CD14-positive monocyte (primary cell): ENCODE data around the gene SPEM1. TPM values are rescaled to one million over a fixed set of nuclear protein-coding genes. Genes with fewer than 3 reads are reported as not detected.

ENCODE experiments used
- DNase-seq, 3 donors: peaks; one replicate each; pipeline ENCODE4 v3.0.0-alpha.2; 2011 to 2022
- H2AFZ ChIP-seq: 2 replicates; pipeline ENCODE4 v1.6.0; 2012; ENCODE audit warnings: mild to moderate bottlenecking, low read depth, low read length, inconsistent platforms; ENCODE audit not compliant: insufficient read depth, poor library complexity, severe bottlenecking
- H3K27ac ChIP-seq, 2 donors: 1 replicate in 1 of 2; 2 replicates in 1 of 2; pipeline ENCODE4 v1.5.1; 2012 to 2013; ENCODE audit warnings: low read length in 2 of 2, control low read depth in 1 of 2, inconsistent platforms in 1 of 2, low read depth in 1 of 2, mild to moderate bottlenecking in 1 of 2
- H3K27me3 ChIP-seq, 2 donors: one replicate each; pipeline versions ENCODE4 v1.6.0 to v1.6.1; 2011 to 2013; ENCODE audit warnings: low read length in 2 of 2; ENCODE audit not compliant: control insufficient read depth in 2 of 2, insufficient read depth in 2 of 2
- H3K36me3 ChIP-seq, 2 donors: replicated peaks in 1 of 2; 1 replicate in 1 of 2; 2 replicates in 1 of 2; pipeline versions ENCODE4 v1.5.1 to v1.6.1; 2012 to 2013; ENCODE audit warnings: low read length in 2 of 2, control low read depth in 1 of 2, inconsistent platforms in 1 of 2, mild to moderate bottlenecking in 1 of 2; ENCODE audit not compliant: insufficient read depth in 2 of 2, control insufficient read depth in 1 of 2
- H3K4me1 ChIP-seq, 2 donors: 1 replicate in 1 of 2; 2 replicates in 1 of 2; pipeline versions ENCODE4 v1.5.1 to v1.6.1; 2012 to 2013; ENCODE audit warnings: low read length in 2 of 2, control low read depth in 1 of 2, inconsistent platforms in 1 of 2, mild to moderate bottlenecking in 1 of 2, moderate library complexity in 1 of 2; ENCODE audit not compliant: insufficient read depth in 2 of 2, control insufficient read depth in 1 of 2
- H3K4me2 ChIP-seq: replicated peaks from 2 replicates; pipeline ENCODE3; 2012; ENCODE audit warnings: low read length, moderate library complexity, mild to moderate bottlenecking; ENCODE audit not compliant: poor library complexity, severe bottlenecking; ENCODE audit errors: extremely low read depth
- H3K4me3 ChIP-seq, 3 experiments: fragments of 200-600 bp in 1 of 3; sonication (generic) in 1 of 3; replicated peaks in 1 of 3; 1 replicate in 2 of 3; 2 replicates in 1 of 3; pipeline ENCODE4 v1.5.1; 2011 to 2013; ENCODE audit warnings: low read length in 3 of 3, mild to moderate bottlenecking in 3 of 3, control low read depth in 2 of 3, low read depth in 2 of 3, inconsistent platforms in 1 of 3, moderate library complexity in 1 of 3
- H3K79me2 ChIP-seq: 2 replicates; pipeline ENCODE4 v1.6.0; 2012; ENCODE audit warnings: mild to moderate bottlenecking, control low read depth, inconsistent platforms, low read length, moderate library complexity; ENCODE audit not compliant: insufficient read depth
- H3K9ac ChIP-seq: 2 replicates; pipeline ENCODE4 v1.6.0; 2017; ENCODE audit warnings: low read length, mild to moderate bottlenecking; ENCODE audit not compliant: insufficient read depth, poor library complexity, severe bottlenecking
- H3K9me3 ChIP-seq, 2 donors: replicated peaks in 1 of 2; 1 replicate in 1 of 2; 2 replicates in 1 of 2; pipeline versions ENCODE4 v1.5.1 to v1.6.1; 2012 to 2013; ENCODE audit warnings: low read length in 2 of 2, control low read depth in 1 of 2; ENCODE audit not compliant: control insufficient read depth in 1 of 2, insufficient read depth in 1 of 2
- H4K20me1 ChIP-seq: 2 replicates; pipeline ENCODE4 v1.6.0; 2012; ENCODE audit warnings: mild to moderate bottlenecking, low read length, control low read depth, moderate library complexity; ENCODE audit not compliant: insufficient read depth
- H3K27ac Mint-ChIP-seq, 7 donors: one replicate each; pipeline ENCODE4 v1.8.0; 2020; ENCODE audit warnings: mild to moderate bottlenecking in 7 of 7, mixed read lengths in 7 of 7, moderate library complexity in 6 of 7, inconsistent platforms in 2 of 7
- H3K27me3 Mint-ChIP-seq, 3 donors: one replicate each; pipeline ENCODE4 v1.8.0; 2021 to 2022; ENCODE audit warnings: low read depth in 3 of 3, mild to moderate bottlenecking in 3 of 3, mixed read lengths in 3 of 3, moderate library complexity in 3 of 3, inconsistent platforms in 1 of 3
- H3K36me3 Mint-ChIP-seq, 2 donors: one replicate each; pipeline ENCODE4 v1.8.0; 2020; ENCODE audit warnings: mixed read lengths in 2 of 2, inconsistent platforms in 1 of 2, mild to moderate bottlenecking in 1 of 2
- H3K4me1 Mint-ChIP-seq: one replicate; pipeline ENCODE4 v1.8.0; 2020; ENCODE audit warnings: mild to moderate bottlenecking, mixed read lengths
- H3K4me3 Mint-ChIP-seq, 2 donors: one replicate each; pipeline ENCODE4 v1.8.0; 2020; ENCODE audit warnings: mild to moderate bottlenecking in 2 of 2, mixed read lengths in 2 of 2, moderate library complexity in 1 of 2
- H3K9me3 Mint-ChIP-seq, 7 donors: one replicate each; pipeline ENCODE4 v1.8.0; 2020 to 2022; ENCODE audit warnings: mixed read lengths in 7 of 7, mild to moderate bottlenecking in 6 of 7, moderate library complexity in 6 of 7, inconsistent platforms in 2 of 7
- WGBS: methylation state at CpG from one replicate; pipeline ENCODE4 v1.1.5; 2013; ENCODE audit warnings: missing lambda C conversion rate; ENCODE audit not compliant: insufficient coverage; 5-methylcytosine and 5-hydroxymethylcytosine counted together
- intact Hi-C, 2 donors: fragments of 100-400 bp; cut with micrococcal nuclease; formaldehyde crosslinking; loops; one replicate each; pipeline versions ENCODE4 v1.15.0 to v1.15.1; 2023
- polyA plus RNA-seq, 3 donors: library from polyadenylated mRNA; depleted of rRNA in 1 of 3; unstranded in 2 of 3; stranded (reverse) in 1 of 3; fragments of 300-500 nt in 2 of 3; fragments of >200 nt in 1 of 3; fragmentation: Illumina TruSeq in 2 of 3; gene quantifications; 1 replicate in 2 of 3; 2 replicates in 1 of 3; pipeline ENCODE4 v1.2.3, GENCODE V29; 2012 to 2021
- TF ChIP-seq, protein P1 (sequence below): fragments of 200-600 bp; IDR thresholded peaks from one replicate; pipeline ENCODE4 v1.8.0; 2022; ENCODE audit warnings: antibody characterized with exemption, mild to moderate bottlenecking

SPEM1 gene
- polyA plus RNA-seq, 3 donors: not detected

DNA sequence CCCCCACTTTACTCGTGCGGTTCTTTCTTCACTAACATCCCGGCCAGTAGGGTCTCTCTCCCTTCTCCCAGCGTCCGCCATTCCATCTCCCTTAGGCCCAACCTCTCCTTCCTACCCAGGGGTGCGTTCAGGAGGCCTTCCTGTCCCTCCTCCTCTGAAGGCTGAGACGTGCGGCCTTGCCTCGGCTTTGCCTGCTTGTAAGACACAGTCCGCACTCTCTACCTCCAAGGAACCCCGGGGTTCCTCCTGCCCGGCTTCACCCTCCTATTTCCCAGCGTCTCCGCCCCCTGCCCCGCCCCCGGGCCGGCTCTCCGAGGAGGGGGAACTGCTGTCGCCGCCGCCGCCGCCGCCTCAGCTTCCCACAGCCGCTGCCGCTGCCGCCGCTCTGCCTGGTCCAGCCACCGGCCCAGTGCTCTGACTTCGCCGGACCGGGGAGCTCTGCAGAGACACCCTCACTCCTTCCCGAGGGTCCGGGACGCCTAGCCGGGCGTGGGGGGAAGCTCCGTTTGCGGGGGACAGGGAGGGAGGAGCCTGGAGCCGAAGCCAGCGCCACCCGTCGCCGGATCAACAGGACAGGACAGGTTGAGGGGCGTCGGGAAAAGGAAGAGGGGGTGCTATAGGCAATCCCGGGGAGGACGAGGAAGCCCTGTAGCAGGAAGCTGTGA, 18.0 kb downstream of the SPEM1 start:
- WGBS: 6% methylated on average over 45 of the region's 48 CpGs
- peaks cover 0 to 18% of the 10 kb centered on the region in 2 donors for H3K9me3 ChIP-seq
- H3K4me1 ChIP-seq: peaks cover 54 to 58% of the 10 kb centered on the region in 2 donors
- no peak overlapping the region for H3K27ac ChIP-seq
- H3K79me2 ChIP-seq: peaks cover 8% of the 10 kb centered on the region
- peaks cover 10 to 17% of the 10 kb centered on the region in 2 donors for H3K36me3 Mint-ChIP-seq
- peaks cover 51% of the 10 kb centered on the region for H3K4me1 Mint-ChIP-seq
- TF ChIP-seq, protein P1, sequence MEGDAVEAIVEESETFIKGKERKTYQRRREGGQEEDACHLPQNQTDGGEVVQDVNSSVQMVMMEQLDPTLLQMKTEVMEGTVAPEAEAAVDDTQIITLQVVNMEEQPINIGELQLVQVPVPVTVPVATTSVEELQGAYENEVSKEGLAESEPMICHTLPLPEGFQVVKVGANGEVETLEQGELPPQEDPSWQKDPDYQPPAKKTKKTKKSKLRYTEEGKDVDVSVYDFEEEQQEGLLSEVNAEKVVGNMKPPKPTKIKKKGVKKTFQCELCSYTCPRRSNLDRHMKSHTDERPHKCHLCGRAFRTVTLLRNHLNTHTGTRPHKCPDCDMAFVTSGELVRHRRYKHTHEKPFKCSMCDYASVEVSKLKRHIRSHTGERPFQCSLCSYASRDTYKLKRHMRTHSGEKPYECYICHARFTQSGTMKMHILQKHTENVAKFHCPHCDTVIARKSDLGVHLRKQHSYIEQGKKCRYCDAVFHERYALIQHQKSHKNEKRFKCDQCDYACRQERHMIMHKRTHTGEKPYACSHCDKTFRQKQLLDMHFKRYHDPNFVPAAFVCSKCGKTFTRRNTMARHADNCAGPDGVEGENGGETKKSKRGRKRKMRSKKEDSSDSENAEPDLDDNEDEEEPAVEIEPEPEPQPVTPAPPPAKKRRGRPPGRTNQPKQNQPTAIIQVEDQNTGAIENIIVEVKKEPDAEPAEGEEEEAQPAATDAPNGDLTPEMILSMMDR: no peak
- H3K4me2 ChIP-seq: peak overlapping the region; percentile 99
- peaks cover 0 to 17% (median 8%) of the 10 kb centered on the region in 7 donors for H3K9me3 Mint-ChIP-seq
- H4K20me1 ChIP-seq: peaks cover 29% of the 10 kb centered on the region
- no peaks in the 10 kb centered on the region for H3K36me3 ChIP-seq
- peak; percentile 65 to 75 (median 75) for DNase-seq
- peak overlapping the region; percentile 75 for H2AFZ ChIP-seq
- H3K27me3 ChIP-seq: peaks cover 23 to 47% of the 10 kb centered on the region in 2 donors
- intact Hi-C loops: loop anchor here (2.0 to 10.0 kb wide), 5 partner anchors 47 to 247 kb away; partner anchors contain the start of genes SENP3 (in 2 of the 2), MPDU1 (in 1 of the 2), POLR2A (in 1 of the 2) and TP53 (in 1 of the 2)
- peak overlapping the region in 4 of 7 donors; percentile 39 to 59 (median 49) for H3K27ac Mint-ChIP-seq
- H3K9ac ChIP-seq: no peak overlapping the region
- peaks cover 48 to 58% (median 49%) of the 10 kb centered on the region in 3 donors for H3K27me3 Mint-ChIP-seq
- peak overlapping the region; percentile 69 to 91 for H3K4me3 Mint-ChIP-seq
- H3K4me3 ChIP-seq: peak overlapping the region in 2 of 3 experiments; percentile 32 to 95

DNA sequence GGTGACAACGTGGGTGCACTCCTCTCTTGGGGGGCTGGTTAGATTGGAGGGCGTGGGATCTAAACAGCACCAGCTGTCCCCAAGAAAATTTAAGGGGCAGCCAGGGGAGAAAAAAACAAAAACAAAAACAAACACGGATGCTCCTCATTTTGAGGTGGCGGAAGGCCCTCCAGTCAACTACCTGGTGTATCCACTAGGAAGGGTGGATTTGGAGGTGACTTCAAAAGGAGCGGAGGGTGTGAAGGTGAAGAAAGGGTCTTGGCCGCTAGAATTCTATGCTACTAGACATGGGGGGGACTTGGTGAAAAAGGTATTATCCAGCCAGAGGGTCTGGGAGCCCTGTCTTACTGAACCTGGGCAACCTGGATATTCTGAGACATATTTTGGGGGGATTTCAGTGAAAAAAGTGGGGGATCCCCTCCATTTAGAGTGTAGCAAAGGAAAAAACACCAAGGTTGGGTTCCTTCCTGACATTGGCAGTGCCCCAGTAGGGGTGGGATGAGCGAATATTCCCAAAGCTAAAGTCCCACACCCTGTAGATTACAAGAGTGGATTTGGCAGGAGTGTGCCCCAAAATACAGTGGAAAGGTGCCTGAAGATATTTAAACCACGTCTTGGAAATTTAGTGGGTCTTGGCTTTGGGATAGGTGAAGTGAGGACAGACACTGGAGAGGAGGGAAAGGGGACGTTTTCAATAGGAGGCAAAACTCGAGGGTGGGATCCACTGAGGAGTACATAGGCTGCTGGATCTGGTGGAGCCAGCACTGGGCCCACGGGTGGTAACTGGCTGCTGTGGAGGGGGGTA, 18.7 kb downstream of the SPEM1 start:
- Histone ChIP-seq H3K27me3 (peaks cover 23 to 53% of the 10 kb centered on the region in 2 donors), H3K4me3 (peak overlapping the region in 2 of 3 experiments; percentile 32 to 95), H3K4me2 (peak overlapping the region; percentile 99), H3K4me1 (peaks cover 54 to 58% of the 10 kb centered on the region in 2 donors), H3K36me3 (no peaks in the 10 kb centered on the region), H3K79me2 (peaks cover 8% of the 10 kb centered on the region), H3K9me3 (peaks cover 0 to 18% of the 10 kb centered on the region in 2 donors), H4K20me1 (peaks cover 29% of the 10 kb centered on the region), H3K27ac (no peak overlapping the region), H2AFZ (no peak overlapping the region), H3K9ac (no peak overlapping the region)
- intact Hi-C loops: loop anchor here (1.0 to 10.0 kb wide), 5 partner anchors 46 to 246 kb away; partner anchors contain the start of genes SENP3 (in 2 of the 2), MPDU1 (in 1 of the 2), TP53 (in 1 of the 2) and WRAP53 (in 1 of the 2)
- Mint-ChIP-seq H3K4me3 (peak overlapping the region; percentile 69 to 91), H3K36me3 (peaks cover 10 to 17% of the 10 kb centered on the region in 2 donors), H3K4me1 (peaks cover 51% of the 10 kb centered on the region), H3K9me3 (peaks cover 0 to 17% (median 8%) of the 10 kb centered on the region in 7 donors), H3K27me3 (peaks cover 48 to 65% (median 57%) of the 10 kb centered on the region in 3 donors), H3K27ac (peak overlapping the region in 1 of 7 donors; percentile 59)
- no peak for DNase-seq
- WGBS: 43% methylated on average over 7 of the region's 11 CpGs
- TF ChIP-seq, protein P1: no peak
